ENCODE results near the gene PDLIM4. TPM values are rescaled to one million over a fixed set of nuclear protein-coding genes. Genes with fewer than 3 reads are reported as not detected.

The PDLIM4 gene
- total and polyA plus RNA-seq, 2 donors = 17.4 to 114 TPM

DNA sequence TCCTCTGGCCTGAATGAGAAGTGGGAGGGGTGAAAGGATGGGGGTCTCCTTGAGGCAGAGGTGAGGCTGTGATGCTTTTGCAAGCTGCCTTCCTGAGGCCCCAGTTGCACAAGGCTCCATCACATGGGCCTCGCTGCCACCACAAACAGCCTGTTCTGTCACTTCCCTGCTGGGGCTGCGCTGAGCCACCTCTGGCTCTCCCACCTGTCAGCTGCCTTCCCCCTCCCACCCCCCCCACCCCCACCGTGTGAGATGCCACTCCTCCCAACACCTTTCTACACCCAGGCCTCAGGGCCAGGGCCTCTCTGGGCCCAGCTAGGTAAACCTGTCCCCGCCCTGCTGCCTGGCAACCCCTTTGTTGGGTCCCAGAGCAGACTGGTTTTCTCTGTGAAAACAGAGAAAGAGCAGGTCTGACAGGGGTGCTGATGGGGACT, 4.5 kb upstream of the PDLIM4 start:
- DNase-seq (ENCODE audit: extremely low spot score) = no peak
- WGBS = 77% methylated on average over 4 of the region's 4 CpGs
- no peaks in the 10 kb centered on the region for H3K36me3 ChIP-seq (ENCODE audit: insufficient read depth)
- no peak overlapping the region for H3K27ac ChIP-seq (ENCODE audit: low read depth)
- H3K4me1 ChIP-seq (ENCODE audit: insufficient read depth) = no peaks in the 10 kb centered on the region
- H3K4me3 ChIP-seq (ENCODE audit: low read depth, low read length) = no peak overlapping the region

DNA sequence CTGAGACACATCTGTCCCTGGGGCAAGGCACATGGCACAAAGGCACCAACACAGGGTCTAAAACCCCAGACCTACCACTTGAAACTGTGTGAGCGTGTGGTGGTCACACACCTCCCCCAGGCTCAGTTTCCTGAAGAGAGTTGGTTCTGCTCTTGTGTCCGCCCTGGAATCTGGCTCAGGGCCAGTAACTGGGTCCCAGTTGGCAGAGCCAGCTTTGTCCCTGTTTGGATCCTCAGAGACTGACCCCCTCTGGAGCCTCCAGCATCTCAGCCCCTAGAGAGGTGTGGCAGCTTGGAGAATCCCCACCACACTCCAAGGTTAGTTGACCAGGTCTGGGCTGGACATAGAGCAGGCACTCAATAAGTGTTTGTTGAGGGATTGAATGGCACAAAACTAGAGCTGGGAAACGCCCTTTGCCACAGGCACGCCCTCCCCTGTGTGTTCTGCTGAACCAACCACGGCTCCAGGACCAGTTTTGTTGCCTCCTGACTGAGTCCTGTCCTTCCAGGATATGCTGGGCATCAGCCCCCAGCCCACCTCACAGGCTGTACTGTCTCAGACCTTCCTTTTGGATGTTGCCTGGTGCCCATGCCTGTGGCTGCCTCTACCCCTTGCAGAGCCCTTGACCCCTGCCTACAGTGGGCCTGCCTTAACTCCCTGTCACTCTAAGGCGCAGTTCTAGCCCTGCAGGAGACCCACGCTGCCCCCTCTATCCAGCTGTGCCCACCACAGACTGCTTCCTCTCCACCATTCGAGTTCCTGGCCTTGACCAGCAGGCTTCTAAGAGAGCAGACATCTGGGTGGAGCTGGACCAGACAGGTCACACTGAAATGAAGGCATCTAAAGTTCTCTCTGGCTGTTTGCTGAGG, 3.8 kb upstream of the PDLIM4 start:
- DNase-seq (ENCODE audit: extremely low spot score) = no peak
- no peaks in the 10 kb centered on the region for H3K36me3 ChIP-seq (ENCODE audit: insufficient read depth)
- WGBS = 87% methylated on average over 8 of the region's 8 CpGs
- H3K27ac ChIP-seq (ENCODE audit: low read depth) = no peak overlapping the region
- H3K4me1 ChIP-seq (ENCODE audit: insufficient read depth) = no peaks in the 10 kb centered on the region
- H3K4me3 ChIP-seq (ENCODE audit: low read depth, low read length) = no peak overlapping the region

- 52% methylated on average over 7 of the region's 7 CpGs for WGBS
- DNase-seq (ENCODE audit: extremely low spot score) = no peak
- H3K4me3 ChIP-seq (ENCODE audit: low read depth, low read length) = no peak overlapping the region
- no peak overlapping the region for H3K27ac ChIP-seq (ENCODE audit: low read depth)
- H3K4me1 ChIP-seq (ENCODE audit: insufficient read depth) = no peaks in the 10 kb centered on the region
- H3K36me3 ChIP-seq (ENCODE audit: insufficient read depth) = no peaks in the 10 kb centered on the region
These were observed 3.0 kb upstream of the PDLIM4 start for GRCh38 chr5:132254321-132254977.

GRCh38 chr5:132256086-132256782, 1.3 kb upstream of the PDLIM4 start:
- no peak for DNase-seq (ENCODE audit: extremely low spot score)
- Histone ChIP-seq H3K4me1 (ENCODE audit: insufficient read depth) (no peaks in the 10 kb centered on the region), H3K27ac (ENCODE audit: low read depth) (no peak overlapping the region), H3K36me3 (ENCODE audit: insufficient read depth) (no peaks in the 10 kb centered on the region), H3K4me3 (ENCODE audit: low read depth, low read length) (no peak overlapping the region)
- 98% methylated on average over 4 of the region's 4 CpGs for WGBS

- no peak for DNase-seq (ENCODE audit: extremely low spot score)
- H3K27ac ChIP-seq (ENCODE audit: low read depth) = no peak overlapping the region
These were observed 739 bp upstream of the PDLIM4 start for GRCh38 chr5:132256783-132257130.

DNA sequence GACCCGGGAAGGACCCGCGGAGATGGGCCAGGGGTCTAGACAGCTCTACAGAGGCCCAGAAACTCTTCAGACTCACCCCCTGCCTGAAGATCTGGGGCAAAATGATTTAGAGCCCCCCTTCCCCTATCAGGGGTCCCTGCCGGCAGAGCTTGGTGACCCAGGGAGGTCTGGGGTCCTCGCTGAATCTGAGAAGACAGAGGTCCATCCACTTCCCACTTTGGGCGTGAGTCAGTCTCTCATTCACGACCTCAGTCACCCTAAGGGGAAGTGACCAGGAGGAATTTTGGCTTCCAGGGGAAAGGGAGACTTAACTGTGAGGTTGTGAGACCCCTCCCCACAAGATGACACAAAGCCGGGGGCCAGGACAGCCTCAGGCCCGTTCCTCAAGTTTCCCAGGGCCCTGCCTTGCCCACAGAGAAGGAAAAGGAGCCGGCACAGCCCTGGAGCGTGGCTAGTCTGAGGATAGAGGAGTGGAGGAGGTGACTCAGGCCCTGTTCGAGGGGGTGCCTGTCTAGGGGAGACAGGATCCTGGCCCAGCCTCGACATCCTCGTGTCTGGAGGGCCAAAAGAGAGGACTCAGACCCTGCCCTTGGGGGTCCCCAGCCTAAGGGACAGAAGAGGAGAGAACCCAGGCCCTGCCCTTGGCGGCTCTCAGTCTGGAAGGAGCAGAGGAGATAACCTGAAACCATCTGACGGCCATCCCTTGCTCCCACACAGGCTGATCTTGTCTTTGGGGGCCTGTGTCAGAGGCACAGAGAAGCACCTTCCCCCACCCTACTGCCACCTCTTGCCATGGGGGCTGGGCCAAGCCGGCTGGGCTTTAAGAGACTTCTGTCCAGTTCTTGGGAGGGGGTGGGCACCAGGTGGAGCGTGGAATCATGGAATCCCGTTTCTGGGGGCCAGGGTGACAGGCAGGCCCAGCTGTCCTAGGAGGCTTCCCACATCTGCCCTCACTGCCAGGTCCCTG, 889 bp downstream of the PDLIM4 start:
- peak overlapping the region; percentile 32 for H3K4me3 ChIP-seq (ENCODE audit: low read depth, low read length)
- WGBS = 16% methylated on average over 19 of the region's 19 CpGs
- DNase-seq (ENCODE audit: extremely low spot score) = no peak
- H3K36me3 ChIP-seq (ENCODE audit: insufficient read depth) = no peaks in the 10 kb centered on the region
- peak overlapping the region; percentile 77 for H3K27ac ChIP-seq (ENCODE audit: low read depth)
- H3K4me1 ChIP-seq (ENCODE audit: insufficient read depth) = no peaks in the 10 kb centered on the region

More at GRCh38 chr5:132256783-132257130, 739 bp upstream of the PDLIM4 start:
- Histone ChIP-seq H3K4me1 (ENCODE audit: insufficient read depth) (no peaks in the 10 kb centered on the region), H3K4me3 (ENCODE audit: low read depth, low read length) (no peak overlapping the region), H3K36me3 (ENCODE audit: insufficient read depth) (no peaks in the 10 kb centered on the region)
- WGBS = 86% methylated on average over 6 of the region's 6 CpGs

DNA sequence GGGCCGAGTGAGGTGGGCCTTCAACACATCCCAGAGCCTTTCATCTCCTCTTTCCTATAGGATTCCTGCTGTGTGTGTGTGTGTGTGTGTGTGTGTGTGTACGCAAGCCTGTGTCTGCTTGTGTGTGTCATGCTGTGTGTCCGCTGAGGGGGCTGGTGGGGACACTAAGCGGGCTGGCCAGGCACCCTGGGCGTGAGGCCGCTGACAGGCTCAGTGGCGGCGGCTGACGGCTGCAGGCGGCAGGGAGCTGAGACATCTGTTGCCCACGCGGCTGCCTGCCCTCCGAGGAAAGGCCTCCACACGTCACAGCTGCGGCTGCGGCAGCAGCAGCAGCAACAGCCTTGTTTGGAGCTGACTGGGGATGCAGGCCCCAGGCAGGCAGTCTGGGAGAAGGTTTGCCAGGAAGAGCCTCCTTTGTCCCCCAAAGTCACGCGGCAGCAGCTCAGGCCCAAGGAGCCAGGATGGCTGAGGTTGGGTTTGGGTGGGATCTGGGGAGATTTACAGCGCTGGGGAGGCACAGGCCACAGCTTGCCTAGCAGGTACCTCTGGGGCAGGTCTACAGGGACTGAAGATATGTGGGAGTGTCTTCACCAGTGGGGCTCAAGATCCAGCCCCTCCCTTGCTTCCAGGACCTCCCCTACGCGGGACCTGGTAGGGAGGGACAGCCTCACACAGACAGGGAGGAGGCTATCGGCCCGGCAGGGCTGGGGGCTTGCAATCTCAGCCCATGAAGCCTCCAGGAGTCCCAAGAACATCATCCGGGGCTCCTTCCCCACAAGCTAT, 1.8 kb downstream of the PDLIM4 start:
- no peak for DNase-seq (ENCODE audit: extremely low spot score)
- no peaks in the 10 kb centered on the region for H3K36me3 ChIP-seq (ENCODE audit: insufficient read depth)
- H3K4me1 ChIP-seq (ENCODE audit: insufficient read depth) = no peaks in the 10 kb centered on the region
- no peak overlapping the region for H3K4me3 ChIP-seq (ENCODE audit: low read depth, low read length)
- peak overlapping the region; percentile 77 for H3K27ac ChIP-seq (ENCODE audit: low read depth)
- WGBS = 25% methylated on average over 24 of the region's 24 CpGs

GRCh38 chr5:132260051-132260450, 2.6 kb downstream of the PDLIM4 start:
- 26% methylated on average over 6 of the region's 6 CpGs for WGBS
- DNase-seq (ENCODE audit: extremely low spot score) = no peak

DNA sequence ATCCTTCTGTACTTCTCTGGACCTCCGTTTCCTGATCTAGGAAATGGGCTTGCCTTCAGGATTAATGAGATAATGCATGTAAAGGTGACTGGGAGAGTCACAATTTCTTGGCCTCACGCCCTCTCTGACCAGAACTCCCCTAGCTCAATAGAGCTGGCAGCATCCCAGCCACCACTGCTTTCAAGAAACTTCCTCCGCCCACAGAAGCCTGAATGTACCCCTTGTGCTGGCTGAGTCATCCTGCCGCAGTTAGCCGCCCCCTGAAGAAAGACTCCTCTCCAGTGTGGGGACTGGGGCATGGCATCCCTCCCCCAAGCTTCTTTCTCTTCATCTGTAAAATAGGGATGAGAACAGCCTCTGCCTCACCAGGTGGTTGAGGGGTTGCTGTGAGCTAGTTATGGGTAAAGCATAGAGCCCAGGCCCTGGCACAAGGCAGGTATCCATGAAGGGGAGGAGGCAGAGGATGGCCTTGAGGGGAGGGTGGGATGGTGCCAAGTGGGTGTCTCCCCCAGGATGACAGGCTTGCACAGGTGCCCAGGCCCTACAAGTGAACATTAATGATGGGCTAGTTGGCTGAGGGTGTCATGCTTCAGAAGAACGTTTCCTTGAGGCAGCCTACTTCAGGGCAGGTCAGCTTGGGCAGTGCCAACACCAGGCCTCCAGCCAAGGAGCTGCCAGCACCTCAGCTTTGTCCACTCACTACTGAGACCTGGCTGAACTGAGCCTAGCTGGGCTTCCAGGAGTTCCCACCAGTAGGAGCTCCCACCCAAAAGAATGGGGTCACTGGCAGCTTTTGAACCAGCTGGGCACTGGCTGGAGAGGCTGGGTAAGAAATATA, 3.4 kb downstream of the PDLIM4 start:
- H3K4me3 ChIP-seq (ENCODE audit: low read depth, low read length) = no peak overlapping the region
- H3K36me3 ChIP-seq (ENCODE audit: insufficient read depth) = no peaks in the 10 kb centered on the region
- WGBS = 32% methylated on average over 6 of the region's 6 CpGs
- H3K4me1 ChIP-seq (ENCODE audit: insufficient read depth) = no peaks in the 10 kb centered on the region
- H3K27ac ChIP-seq (ENCODE audit: low read depth) = no peak overlapping the region
- no peak for DNase-seq (ENCODE audit: extremely low spot score)

More at GRCh38 chr5:132260051-132260450, 2.6 kb downstream of the PDLIM4 start:
- no peak overlapping the region for H3K4me3 ChIP-seq (ENCODE audit: low read depth, low read length)
- no peaks in the 10 kb centered on the region for H3K36me3 ChIP-seq (ENCODE audit: insufficient read depth)
- H3K4me1 ChIP-seq (ENCODE audit: insufficient read depth) = no peaks in the 10 kb centered on the region
- peak overlapping the region; percentile 77 for H3K27ac ChIP-seq (ENCODE audit: low read depth)

DNA sequence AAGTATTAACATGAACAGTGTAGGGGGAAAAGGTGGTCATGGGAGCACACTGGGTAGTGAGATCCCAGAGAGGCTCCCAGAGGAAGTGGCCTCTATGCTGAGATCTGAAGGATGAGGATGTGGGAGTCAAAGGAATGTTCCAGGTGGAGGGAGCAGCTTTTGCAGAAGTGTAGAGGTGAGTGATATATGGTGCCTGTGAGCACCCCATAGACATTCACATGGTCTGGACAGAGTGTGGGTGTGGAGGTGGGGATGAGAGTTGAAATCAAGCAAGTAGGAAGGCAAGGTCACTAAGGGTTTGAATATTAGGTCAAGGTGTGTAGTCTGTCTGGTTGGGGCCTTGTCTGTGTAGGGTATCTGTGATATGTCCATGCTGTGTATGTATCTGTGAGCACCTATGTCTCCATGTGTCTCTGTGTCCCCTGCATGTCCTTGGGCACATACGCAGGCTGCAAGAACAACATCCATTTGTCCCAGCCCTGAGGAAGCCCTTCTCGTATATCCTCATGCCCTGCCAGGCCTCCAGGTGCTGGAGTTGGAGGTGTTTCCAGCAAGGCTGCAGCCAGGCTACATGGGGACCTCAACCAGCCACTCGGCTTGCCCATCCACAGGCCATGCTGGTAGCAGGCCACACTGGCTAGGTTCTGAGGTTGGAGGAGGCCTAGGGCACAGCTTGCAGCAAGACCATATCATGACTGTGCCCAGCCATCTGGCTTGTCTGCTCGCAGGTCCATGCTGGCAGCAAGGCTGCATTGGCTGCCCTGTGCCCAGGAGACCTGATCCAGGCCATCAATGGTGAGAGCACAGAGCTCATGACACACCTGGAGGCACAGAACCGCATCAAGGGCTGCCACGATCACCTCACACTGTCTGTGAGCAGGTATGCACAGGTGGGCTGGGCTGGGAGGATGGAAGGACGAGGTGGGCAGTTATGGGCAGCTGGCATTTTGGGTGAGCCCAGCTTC, 4.7 kb downstream of the PDLIM4 start:
- no peak overlapping the region for H3K4me3 ChIP-seq (ENCODE audit: low read depth, low read length)
- DNase-seq (ENCODE audit: extremely low spot score) = no peak
- H3K4me1 ChIP-seq (ENCODE audit: insufficient read depth) = no peaks in the 10 kb centered on the region
- H3K27ac ChIP-seq (ENCODE audit: low read depth) = no peak overlapping the region
- H3K36me3 ChIP-seq (ENCODE audit: insufficient read depth) = no peaks in the 10 kb centered on the region
- 86% methylated on average over 7 of the region's 7 CpGs for WGBS
